Ishikawa (cell line): ENCODE results near the gene USP49.

Source experiments
- CEBPB ChIP-seq: IDR thresholded peaks from 2 replicates; pipeline ENCODE4 v1.6.1; 2012
- CREB1 ChIP-seq: IDR thresholded peaks from 2 replicates; pipeline ENCODE4 v1.6.1; 2012; ENCODE audit warnings: low read depth
- EGR1 ChIP-seq: IDR thresholded peaks from 2 replicates; pipeline ENCODE4 v1.6.1; 2012
- EP300 ChIP-seq: IDR thresholded peaks from 2 replicates; pipeline ENCODE4 v1.6.1; 2012; ENCODE audit warnings: borderline replicate concordance
- FOXM1 ChIP-seq: IDR thresholded peaks from 2 replicates; pipeline ENCODE4 v1.6.1; 2012; ENCODE audit warnings: low read depth, borderline replicate concordance
- NFIC ChIP-seq: IDR thresholded peaks from 2 replicates; pipeline ENCODE4 v1.6.1; 2012
- RAD21 ChIP-seq: IDR thresholded peaks from 2 replicates; pipeline ENCODE4 v1.6.1; 2012; ENCODE audit warnings: low read depth
- TAF1 ChIP-seq: IDR thresholded peaks from 2 replicates; pipeline ENCODE4 v1.6.1; 2012; ENCODE audit warnings: low read depth, mild to moderate bottlenecking
- TCF12 ChIP-seq: IDR thresholded peaks from 2 replicates; pipeline ENCODE4 v1.6.1; 2012; ENCODE audit warnings: low read depth
- TEAD4 ChIP-seq: IDR thresholded peaks from 2 replicates; pipeline ENCODE4 v1.6.1; 2012
- YY1 ChIP-seq: IDR thresholded peaks from 2 replicates; pipeline ENCODE4 v1.6.1; 2012; ENCODE audit warnings: low read depth
- ZBTB7A ChIP-seq: IDR thresholded peaks from 2 replicates; pipeline ENCODE4 v1.6.1; 2012; ENCODE audit warnings: low read depth
- TF ChIP-seq, protein P1 (sequence below): IDR thresholded peaks from 2 replicates; pipeline ENCODE4 v1.6.1; 2012
- TF ChIP-seq, protein P2 (sequence below): IDR thresholded peaks from 2 replicates; pipeline ENCODE4 v1.6.1; 2012; ENCODE audit warnings: low read depth, mild to moderate bottlenecking
- TF ChIP-seq, protein P3 (sequence below): IDR thresholded peaks from 2 replicates; pipeline ENCODE4 v1.6.1; 2012

Gene USP49

DNA sequence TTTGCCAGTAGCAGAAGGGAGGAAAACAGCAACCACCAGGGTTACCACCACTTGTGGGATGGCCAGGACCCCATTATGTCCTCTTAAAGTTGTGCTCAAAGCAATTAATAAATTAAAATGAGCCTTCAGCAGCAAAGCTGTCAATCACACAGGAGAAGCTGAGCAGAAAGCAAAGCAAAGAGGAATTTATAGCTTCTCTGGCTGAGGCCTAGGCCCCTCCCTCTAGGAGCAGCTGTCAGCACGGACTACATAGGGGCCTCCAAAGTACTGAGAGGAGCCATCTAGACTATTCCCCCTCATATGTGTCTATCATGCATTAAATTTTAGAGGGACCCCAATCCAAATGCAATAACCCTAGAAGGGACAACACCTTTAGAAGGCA is 40.0 kb upstream of the USP49 start:
- no peak for TF ChIP-seq EGR1
- TF ChIP-seq YY1: no peak
- TF ChIP-seq, protein P1, sequence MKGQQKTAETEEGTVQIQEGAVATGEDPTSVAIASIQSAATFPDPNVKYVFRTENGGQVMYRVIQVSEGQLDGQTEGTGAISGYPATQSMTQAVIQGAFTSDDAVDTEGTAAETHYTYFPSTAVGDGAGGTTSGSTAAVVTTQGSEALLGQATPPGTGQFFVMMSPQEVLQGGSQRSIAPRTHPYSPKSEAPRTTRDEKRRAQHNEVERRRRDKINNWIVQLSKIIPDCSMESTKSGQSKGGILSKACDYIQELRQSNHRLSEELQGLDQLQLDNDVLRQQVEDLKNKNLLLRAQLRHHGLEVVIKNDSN: no peak
- TF ChIP-seq TCF12: no peak
- TF ChIP-seq TEAD4: no peak
- TF ChIP-seq CREB1: no peak
- TF ChIP-seq, protein P2, sequence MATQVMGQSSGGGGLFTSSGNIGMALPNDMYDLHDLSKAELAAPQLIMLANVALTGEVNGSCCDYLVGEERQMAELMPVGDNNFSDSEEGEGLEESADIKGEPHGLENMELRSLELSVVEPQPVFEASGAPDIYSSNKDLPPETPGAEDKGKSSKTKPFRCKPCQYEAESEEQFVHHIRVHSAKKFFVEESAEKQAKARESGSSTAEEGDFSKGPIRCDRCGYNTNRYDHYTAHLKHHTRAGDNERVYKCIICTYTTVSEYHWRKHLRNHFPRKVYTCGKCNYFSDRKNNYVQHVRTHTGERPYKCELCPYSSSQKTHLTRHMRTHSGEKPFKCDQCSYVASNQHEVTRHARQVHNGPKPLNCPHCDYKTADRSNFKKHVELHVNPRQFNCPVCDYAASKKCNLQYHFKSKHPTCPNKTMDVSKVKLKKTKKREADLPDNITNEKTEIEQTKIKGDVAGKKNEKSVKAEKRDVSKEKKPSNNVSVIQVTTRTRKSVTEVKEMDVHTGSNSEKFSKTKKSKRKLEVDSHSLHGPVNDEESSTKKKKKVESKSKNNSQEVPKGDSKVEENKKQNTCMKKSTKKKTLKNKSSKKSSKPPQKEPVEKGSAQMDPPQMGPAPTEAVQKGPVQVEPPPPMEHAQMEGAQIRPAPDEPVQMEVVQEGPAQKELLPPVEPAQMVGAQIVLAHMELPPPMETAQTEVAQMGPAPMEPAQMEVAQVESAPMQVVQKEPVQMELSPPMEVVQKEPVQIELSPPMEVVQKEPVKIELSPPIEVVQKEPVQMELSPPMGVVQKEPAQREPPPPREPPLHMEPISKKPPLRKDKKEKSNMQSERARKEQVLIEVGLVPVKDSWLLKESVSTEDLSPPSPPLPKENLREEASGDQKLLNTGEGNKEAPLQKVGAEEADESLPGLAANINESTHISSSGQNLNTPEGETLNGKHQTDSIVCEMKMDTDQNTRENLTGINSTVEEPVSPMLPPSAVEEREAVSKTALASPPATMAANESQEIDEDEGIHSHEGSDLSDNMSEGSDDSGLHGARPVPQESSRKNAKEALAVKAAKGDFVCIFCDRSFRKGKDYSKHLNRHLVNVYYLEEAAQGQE: no peak
- TF ChIP-seq FOXM1: no peak
- no peak for TF ChIP-seq RAD21
- no peak for TF ChIP-seq EP300
- no peak for TF ChIP-seq TAF1
- TF ChIP-seq ZBTB7A: no peak
- TF ChIP-seq, protein P3, sequence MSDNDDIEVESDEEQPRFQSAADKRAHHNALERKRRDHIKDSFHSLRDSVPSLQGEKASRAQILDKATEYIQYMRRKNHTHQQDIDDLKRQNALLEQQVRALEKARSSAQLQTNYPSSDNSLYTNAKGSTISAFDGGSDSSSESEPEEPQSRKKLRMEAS: no peak
- no peak for TF ChIP-seq NFIC

DNA sequence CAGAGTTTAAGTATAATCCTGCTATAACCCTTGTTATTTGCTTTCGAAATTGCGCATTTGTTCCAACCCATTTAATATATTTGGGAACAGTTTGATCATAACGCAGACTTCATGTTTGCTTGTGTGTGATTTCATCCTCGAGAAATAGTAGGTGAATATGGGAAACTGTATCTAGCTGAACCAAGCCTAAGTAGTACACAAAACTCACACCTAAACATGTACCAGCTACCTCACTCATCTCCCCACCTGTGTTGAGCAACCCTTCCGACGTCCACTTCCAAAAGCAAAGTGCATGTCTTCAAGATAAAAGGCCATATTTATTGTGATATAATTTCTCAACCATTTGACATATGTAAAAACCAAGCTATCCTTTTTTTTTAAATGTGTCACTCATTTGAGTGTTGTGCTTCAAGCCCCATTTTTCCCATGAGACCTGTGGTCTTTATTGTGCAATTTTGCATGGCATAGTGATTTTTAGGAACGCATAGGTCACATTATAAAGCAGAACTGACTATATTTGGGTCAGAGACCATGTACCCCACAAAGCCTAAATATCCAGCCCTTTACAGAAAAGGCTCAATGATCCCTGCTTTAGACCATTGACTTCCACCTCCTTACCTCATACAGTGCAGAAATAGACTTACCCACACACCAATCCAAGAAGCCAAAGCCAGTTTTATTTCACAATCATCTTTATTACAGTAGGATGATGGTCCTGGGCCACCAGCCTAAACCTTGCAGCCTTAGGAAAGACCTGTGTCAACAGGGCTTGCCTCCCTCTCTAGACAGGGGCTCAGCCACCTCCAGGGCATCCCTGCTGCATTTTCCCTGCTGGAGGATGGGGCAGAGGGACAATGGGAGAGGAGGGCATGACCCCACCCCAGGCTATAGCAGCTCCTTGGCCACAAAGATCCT is 39.4 kb upstream of the USP49 start:
- TF ChIP-seq, protein P1: no peak
- TF ChIP-seq RAD21 (no peak), TEAD4 (no peak), FOXM1 (no peak), CEBPB (no peak), ZBTB7A (no peak), EGR1 (no peak), TAF1 (no peak), EP300 (no peak), NFIC (no peak), YY1 (no peak), TCF12 (no peak), CREB1 (no peak)
- TF ChIP-seq, protein P3: no peak
- TF ChIP-seq, protein P2: no peak

DNA sequence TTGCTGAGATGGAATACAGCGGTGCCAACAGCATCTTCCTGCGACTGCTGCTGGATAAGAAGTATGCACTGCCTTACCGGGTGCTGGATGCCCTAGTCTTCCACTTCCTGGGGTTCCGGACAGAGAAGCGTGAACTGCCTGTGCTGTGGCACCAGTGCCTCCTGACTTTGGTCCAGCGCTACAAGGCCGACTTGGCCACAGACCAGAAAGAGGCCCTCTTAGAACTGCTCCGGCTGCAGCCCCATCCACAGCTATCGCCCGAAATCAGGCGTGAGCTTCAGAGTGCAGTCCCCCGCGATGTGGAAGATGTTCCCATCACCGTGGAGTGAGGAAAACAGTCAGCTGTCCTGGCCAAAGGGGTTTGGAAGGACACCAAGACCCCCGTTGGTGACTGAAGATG is 37.2 kb upstream of the USP49 start:
- TF ChIP-seq NFIC: no peak

DNA sequence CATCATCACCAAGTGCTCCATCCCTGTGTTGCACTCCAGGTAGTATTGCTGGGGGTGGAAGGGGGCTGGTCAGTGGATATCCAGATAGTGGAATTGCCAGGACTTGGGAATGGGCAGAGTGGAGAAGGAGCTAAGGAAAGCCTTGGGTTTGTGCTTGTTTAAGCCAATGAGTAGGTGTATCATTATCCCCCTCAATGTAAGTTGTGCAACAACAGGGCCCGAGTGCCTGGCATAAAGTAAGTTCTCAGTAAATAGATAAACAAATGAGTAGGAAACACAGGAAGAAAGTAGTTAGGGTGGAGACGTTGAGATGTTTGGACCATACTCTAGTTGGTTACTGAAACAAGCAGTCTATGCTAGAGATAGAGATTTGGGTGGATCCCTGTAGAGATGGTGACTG is 36.6 kb upstream of the USP49 start:
- TF ChIP-seq TCF12 (no peak), NFIC (no peak), RAD21 (no peak), EP300 (no peak)

DNA sequence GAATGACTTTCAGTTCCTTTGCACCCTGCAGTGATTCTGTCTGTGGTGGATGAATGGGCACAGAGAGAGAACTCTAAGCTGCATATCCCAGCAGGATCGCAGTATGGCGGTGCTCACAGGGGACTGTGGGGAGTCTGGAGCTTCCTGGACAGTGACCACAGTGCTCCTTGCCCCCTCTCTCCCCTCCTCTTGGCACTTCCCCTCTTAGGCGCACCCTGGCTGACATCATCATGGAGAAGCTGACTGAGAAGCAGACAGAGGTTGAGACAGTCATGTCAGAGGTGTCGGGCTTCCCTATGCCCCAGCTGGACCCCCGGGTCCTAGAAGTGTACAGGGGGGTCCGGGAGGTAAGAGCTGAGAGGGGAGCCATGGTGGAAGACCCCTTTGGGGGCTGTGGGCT is 34.7 kb upstream of the USP49 start:
- no peak for TF ChIP-seq TCF12
- TF ChIP-seq TAF1: no peak
- no peak for TF ChIP-seq EGR1
- TF ChIP-seq, protein P1: no peak
- no peak for TF ChIP-seq FOXM1
- TF ChIP-seq, protein P2: no peak
- TF ChIP-seq TEAD4: no peak
- no peak for TF ChIP-seq EP300
- TF ChIP-seq NFIC: no peak
- no peak for TF ChIP-seq CREB1
- no peak for TF ChIP-seq RAD21
- no peak for TF ChIP-seq CEBPB
- TF ChIP-seq YY1: no peak
- TF ChIP-seq, protein P3: no peak
- no peak for TF ChIP-seq ZBTB7A
